ENCODE data around the gene ZSWIM2.
"Not testable (repeated sequence)": the region's sequence is repeated elsewhere in the genome, so short reads cannot be mapped to it uniquely, and the experiment has no call there.

DNA sequence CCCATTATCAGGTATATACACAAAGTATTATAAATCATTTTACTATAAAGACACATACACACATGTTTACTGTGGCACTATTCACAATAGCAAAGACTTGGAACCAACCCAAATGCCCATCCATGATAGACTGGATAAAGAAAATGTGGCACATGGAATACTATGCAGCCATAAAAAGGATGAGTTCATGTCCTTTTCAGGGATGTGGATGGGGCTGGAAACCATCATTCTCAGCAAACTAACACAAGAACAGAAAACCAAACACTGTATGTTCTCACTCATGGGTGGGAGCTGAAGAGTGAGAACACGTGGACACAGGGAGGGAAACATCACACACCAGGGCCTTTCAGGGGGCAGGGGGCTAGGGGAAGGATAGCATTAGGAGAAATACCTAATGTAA, 50.4 kb downstream of the ZSWIM2 start:
- TF ChIP-seq, protein P1, sequence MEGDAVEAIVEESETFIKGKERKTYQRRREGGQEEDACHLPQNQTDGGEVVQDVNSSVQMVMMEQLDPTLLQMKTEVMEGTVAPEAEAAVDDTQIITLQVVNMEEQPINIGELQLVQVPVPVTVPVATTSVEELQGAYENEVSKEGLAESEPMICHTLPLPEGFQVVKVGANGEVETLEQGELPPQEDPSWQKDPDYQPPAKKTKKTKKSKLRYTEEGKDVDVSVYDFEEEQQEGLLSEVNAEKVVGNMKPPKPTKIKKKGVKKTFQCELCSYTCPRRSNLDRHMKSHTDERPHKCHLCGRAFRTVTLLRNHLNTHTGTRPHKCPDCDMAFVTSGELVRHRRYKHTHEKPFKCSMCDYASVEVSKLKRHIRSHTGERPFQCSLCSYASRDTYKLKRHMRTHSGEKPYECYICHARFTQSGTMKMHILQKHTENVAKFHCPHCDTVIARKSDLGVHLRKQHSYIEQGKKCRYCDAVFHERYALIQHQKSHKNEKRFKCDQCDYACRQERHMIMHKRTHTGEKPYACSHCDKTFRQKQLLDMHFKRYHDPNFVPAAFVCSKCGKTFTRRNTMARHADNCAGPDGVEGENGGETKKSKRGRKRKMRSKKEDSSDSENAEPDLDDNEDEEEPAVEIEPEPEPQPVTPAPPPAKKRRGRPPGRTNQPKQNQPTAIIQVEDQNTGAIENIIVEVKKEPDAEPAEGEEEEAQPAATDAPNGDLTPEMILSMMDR (conservative IDR thresholded peaks at IDR 0.05; ENCODE audit: low read depth, low read length) = not testable (repeated sequence)
- not testable (repeated sequence) for TF ChIP-seq EZH2 (IDR thresholded peaks at IDR 0.05; ENCODE audit: low read length, unreplicated experiment); EZH2phosphoT487 (IDR thresholded peaks at IDR 0.05; ENCODE audit: borderline replicate concordance, low read length)

Data from PC-3 (cell line).